CD1c-positive myeloid dendritic cell (primary cell): ENCODE data around the gene WNT8A.
A peak's percentile ranks its signal among the peaks of the same experiment; 100 is the strongest.

Experiments
- DNase-seq: peaks from one replicate; pipeline ENCODE4 v3.0.0-alpha.2; 2016; ENCODE audit errors: extremely low spot score

WNT8A gene

GRCh38 chr5:138091685-138092084 is 7.9 kb downstream of the WNT8A start:
- no peak for DNase-seq

DNA sequence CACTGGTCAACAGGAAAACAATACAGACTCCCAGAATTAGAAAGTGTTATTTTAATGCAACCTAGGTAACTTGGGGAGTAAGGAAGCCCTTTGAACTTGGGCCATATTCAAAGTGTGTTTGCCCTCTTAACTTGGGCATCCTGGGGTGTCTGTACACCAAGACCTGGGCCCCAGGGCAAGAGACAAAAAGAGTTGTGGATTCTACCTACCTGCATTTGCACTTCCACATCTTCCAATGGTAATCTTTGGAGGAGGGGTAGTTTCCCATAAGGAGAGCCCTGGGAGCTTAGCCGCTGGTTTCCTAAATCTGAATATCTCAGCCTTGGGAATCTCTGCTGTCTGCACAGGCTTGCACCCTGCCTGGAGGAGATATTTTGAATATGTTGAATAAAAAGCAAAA is 8.5 kb downstream of the WNT8A start:
- no peak for DNase-seq

- no peak for DNase-seq
Observed at GRCh38 chr5:138093036-138093435, 9.2 kb downstream of the WNT8A start.

- DNase-seq, result no peak
Observed at GRCh38 chr5:138095100-138095907, 11.5 kb downstream of the WNT8A start.

GRCh38 chr5:138096363-138096762 is 12.5 kb downstream of the WNT8A start:
- DNase-seq, result no peak

- no peak for DNase-seq
Observed at GRCh38 chr5:138096997-138097828, 13.4 kb downstream of the WNT8A start.

GRCh38 chr5:138102454-138103318 is 18.9 kb downstream of the WNT8A start:
- peak; percentile 25 for DNase-seq

DNA sequence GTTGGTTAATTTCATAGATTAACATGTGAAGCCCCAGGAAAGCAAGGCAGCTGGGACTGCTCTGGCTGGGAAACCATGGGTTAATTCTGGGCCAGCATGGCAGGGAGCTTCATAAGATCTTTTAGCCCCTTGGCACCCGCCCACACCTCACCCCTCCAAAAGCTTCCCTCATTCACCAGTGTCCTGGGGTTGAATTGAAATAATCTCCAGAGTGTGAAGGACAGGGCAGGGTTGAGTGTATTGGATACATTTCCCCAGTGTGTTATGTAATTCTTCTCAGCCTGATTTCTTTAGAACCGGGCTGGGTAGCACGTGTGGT is 19.4 kb downstream of the WNT8A start:
- DNase-seq, result no peak

GRCh38 chr5:138105709-138106108 is 21.9 kb downstream of the WNT8A start:
- no peak for DNase-seq

GRCh38 chr5:138107213-138107612 is 23.4 kb downstream of the WNT8A start:
- no peak for DNase-seq

- DNase-seq, result no peak
Observed at GRCh38 chr5:138109463-138110265, 25.8 kb downstream of the WNT8A start.

- no peak for DNase-seq
Observed at GRCh38 chr5:138110266-138110963, 26.6 kb downstream of the WNT8A start.

DNA sequence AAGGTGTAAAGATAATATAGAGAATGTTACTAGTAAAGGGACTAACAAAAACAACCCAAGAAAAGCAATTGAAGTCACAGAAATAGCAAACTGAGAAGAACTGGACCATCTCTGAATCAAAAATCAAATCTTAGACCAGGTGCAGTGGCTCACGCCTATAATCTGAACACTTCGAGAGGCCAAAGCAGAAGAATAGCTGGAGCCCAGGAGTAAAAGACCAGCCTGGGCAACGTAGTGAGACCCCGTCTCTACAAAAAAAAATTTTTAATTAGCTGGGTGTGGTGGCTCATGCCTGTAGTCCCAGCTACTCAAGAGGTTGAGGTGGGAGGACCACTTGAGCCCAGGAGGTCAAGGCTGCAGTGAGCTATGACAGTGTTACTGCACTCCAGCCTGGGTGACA is 27.3 kb downstream of the WNT8A start:
- no peak for DNase-seq

DNA sequence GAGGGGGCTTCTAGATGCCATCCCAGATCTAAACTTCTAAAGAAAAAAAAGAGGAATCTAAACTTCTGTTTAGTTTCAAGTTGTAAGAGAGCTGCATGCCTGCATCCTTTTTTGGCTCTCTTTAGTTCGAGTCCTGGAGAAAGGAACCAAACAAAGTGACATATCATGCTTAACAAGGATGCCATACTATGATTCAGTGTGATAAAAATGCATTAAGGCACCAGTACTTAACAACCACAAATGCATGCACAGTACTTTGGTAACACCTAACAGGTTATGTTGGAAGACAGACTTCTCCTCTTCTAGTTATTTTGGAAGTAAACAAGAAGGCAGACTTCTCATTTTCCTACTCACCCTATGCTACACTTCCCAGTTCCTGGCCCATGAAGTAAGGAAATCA is 28.1 kb downstream of the WNT8A start:
- DNase-seq, result peak; percentile 26

DNA sequence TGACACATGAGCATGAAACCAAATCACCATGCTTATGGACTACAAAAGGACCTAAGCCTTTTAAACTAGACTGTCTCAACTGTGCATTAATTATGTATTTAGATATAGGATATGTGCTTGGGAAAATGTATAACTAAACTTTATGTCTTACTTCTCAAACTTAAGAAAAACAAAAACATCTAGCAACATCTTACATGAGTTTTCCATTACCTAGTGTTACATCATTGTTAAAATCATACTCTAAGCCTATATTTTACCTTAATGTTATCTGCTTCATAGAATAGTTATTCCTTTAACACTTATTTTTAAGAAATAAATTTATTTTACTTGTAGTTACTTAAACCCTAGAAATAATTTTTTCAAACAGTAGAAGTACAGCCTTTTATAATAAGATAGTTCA is 31.4 kb downstream of the WNT8A start:
- DNase-seq, result no peak

GRCh38 chr5:138128334-138128733 is 44.5 kb downstream of the WNT8A start:
- DNase-seq, result no peak

DNA sequence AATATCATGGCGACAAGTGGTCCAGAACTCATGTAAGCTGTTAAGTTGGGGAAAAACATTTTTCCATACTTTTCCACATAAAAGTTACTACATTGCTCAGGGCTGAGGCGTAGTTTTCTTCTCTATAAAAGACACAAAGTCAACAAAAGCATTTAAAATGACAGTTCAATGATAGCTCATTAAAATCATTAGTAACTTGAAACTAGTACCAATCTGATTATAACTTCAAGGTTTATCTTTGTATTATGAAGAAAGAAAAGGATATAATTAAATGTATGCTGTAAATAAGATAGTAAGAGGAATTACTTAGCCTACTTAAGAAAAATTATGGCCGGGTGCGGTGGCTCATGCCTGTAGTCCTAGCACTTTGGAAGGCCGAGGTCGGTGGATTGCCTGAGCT is 45.5 kb downstream of the WNT8A start:
- no peak for DNase-seq

DNA sequence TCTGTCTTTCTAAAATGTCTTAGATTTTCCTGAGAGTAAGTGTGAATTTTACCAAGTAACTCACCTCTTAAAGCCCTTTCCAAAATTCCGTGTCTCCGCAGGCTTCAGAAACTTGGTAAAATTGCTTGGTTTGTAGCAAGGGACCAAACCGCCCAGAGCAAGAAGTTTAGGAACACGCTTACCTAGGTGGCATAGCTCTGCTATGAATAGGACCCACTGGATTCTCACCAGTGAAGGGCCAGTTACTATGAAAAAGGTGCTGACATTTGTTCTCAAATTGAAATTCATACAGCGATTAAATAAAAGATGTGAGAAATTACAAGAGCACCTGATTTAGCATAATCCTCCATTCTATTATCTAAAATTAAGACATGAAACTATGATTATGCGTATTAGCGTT is 48.7 kb downstream of the WNT8A start:
- DNase-seq, result no peak

- DNase-seq, result no peak
Observed at GRCh38 chr5:138138949-138139780, 55.3 kb downstream of the WNT8A start, which contains the start of gene NME5. Gene NME5 (minus strand): TSS chr5:138139428. CDS start chr5:138138780, 648 bp downstream.

DNA sequence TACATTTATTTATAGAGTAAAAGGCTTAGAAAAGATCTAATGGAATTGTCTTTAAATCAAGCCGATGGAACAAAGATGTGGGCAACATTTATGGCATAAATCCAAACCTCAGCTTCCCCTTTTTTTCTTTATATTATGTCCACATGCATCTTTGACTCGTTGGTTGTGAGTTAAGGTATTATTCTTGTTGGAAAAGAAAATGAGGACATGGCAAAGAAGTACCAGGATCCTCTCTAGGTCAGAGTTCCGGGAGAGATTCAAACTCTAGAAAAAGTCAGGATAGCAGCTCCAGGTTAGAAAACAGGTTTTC is 55.9 kb downstream of the WNT8A start:
- peak; percentile 60 for DNase-seq
